H1 (cell line): ENCODE measurements around the gene PRCP. TPM values are rescaled to one million over a fixed set of nuclear protein-coding genes. Genes with fewer than 3 reads are reported as not detected.

ENCODE experiments used
- CTCF ChIA-PET: fragments of 300-600 bp; sonication (Branson Sonifier 250); formaldehyde crosslinking; loops from one replicate; lab custom pipeline; 2021; ENCODE audit not compliant: partially characterized antibody; lab: Charles Lee
- POLR2A ChIA-PET: fragments of 300-600 bp; sonication (Branson Sonifier 250); formaldehyde crosslinking; loops from one replicate; lab custom pipeline; 2021; ENCODE audit warnings: inconsistent platforms; ENCODE audit not compliant: partially characterized antibody; lab: Charles Lee
- DNase-seq, 2 experiments: peaks; one replicate each; pipeline versions ENCODE4 v3.0.0 to v3.0.0-alpha.2; 2010 to 2022; ENCODE audit warnings: low spot score in 2 of 2, low read depth in 1 of 2, mixed read lengths in 1 of 2
- FAIRE-seq: peaks from 2 replicates; lab custom pipeline; 2011; peaks lifted over from hg19 to GRCh38; lab: Jason Lieb, UNC
- H2AFZ ChIP-seq: 2 replicates; pipeline ENCODE4 v1.8.1; 2012; ENCODE audit warnings: low read length, inconsistent platforms
- H2AK5ac ChIP-seq: 2 replicates; pipeline ENCODE4 v1.6.1; 2013; ENCODE audit warnings: low read depth, low read length
- H2BK120ac ChIP-seq: replicated peaks from 2 replicates; pipeline ENCODE3; 2013; ENCODE audit warnings: low read depth, low read length, inconsistent platforms
- H2BK12ac ChIP-seq: 2 replicates; pipeline ENCODE4 v1.6.1; 2013; ENCODE audit warnings: low read depth, low read length
- H2BK15ac ChIP-seq: 2 replicates; pipeline ENCODE4 v1.6.1; 2013; ENCODE audit warnings: low read length
- H2BK20ac ChIP-seq: 2 replicates; pipeline ENCODE4 v1.6.1; 2013; ENCODE audit warnings: low read length
- H2BK5ac ChIP-seq: 2 replicates; pipeline ENCODE4 v1.6.1; 2013; ENCODE audit warnings: low read depth, low read length
- H3K14ac ChIP-seq: 2 replicates; pipeline ENCODE4 v1.6.1; 2013; ENCODE audit warnings: inconsistent platforms; ENCODE audit not compliant: insufficient read length
- H3K18ac ChIP-seq: 2 replicates; pipeline ENCODE4 v1.6.1; 2013; ENCODE audit warnings: low read length; ENCODE audit errors: extremely low read depth
- H3K23ac ChIP-seq: 2 replicates; pipeline ENCODE4 v1.6.1; 2013; ENCODE audit warnings: inconsistent platforms; ENCODE audit not compliant: insufficient read length
- H3K23me2 ChIP-seq: 2 replicates; pipeline ENCODE4 v1.6.1; 2013; ENCODE audit warnings: low read depth, low read length
- H3K27ac ChIP-seq: 2 replicates; pipeline ENCODE4 v1.6.1; 2011; ENCODE audit warnings: low read depth, low read length, inconsistent platforms
- H3K27me3 ChIP-seq, 4 experiments: replicated peaks in 1 of 4; 1 replicate in 1 of 4; 2 replicates in 3 of 4; pipeline versions ENCODE4 v1.6.1 to v1.8.1; 2011 to 2013; ENCODE audit warnings: low read length in 3 of 4, mild to moderate bottlenecking in 3 of 4, inconsistent platforms in 2 of 4, mixed read lengths in 2 of 4, moderate library complexity in 1 of 4; ENCODE audit not compliant: control insufficient read depth in 3 of 4, insufficient read depth in 3 of 4; ENCODE audit errors: extremely low read depth in 1 of 4
- H3K36me3 ChIP-seq, 4 experiments: 2 replicates each; pipeline versions ENCODE4 v1.6.1 to v1.8.1; 2011 to 2013; ENCODE audit warnings: mild to moderate bottlenecking in 4 of 4, low read length in 3 of 4, moderate library complexity in 2 of 4, control low read depth in 1 of 4, inconsistent platforms in 1 of 4; ENCODE audit not compliant: insufficient read depth in 4 of 4, control insufficient read depth in 2 of 4
- H3K4ac ChIP-seq: replicated peaks from 2 replicates; pipeline ENCODE3; 2013; ENCODE audit warnings: low read length, low read depth, mixed read lengths, inconsistent platforms; ENCODE audit not compliant: insufficient read length
- H3K4me1 ChIP-seq, 4 experiments: replicated peaks in 1 of 4; 1 replicate in 1 of 4; 2 replicates in 3 of 4; pipeline versions ENCODE4 v1.6.1 to v1.8.1; 2011 to 2013; ENCODE audit warnings: low read length in 3 of 4, inconsistent platforms in 2 of 4, mixed read lengths in 1 of 4; ENCODE audit not compliant: insufficient read depth in 4 of 4, control insufficient read depth in 3 of 4
- H3K4me2 ChIP-seq, 2 experiments: 2 replicates each; pipeline versions ENCODE4 v1.6.1 to v1.8.1; 2011 to 2013; ENCODE audit warnings: low read depth in 2 of 2, low read length in 2 of 2, control low read depth in 1 of 2, inconsistent platforms in 1 of 2, mild to moderate bottlenecking in 1 of 2; ENCODE audit not compliant: insufficient read depth in 1 of 2
- H3K4me3 ChIP-seq, 4 experiments: fragments of 200-600, 300-600 bp in 1 of 4; sonication (generic), shearing (Covaris generic), sonication (Bioruptor Twin) in 1 of 4; 2 replicates each; pipeline versions ENCODE4 v1.5.1 to v1.8.1; 2011 to 2016; ENCODE audit warnings: low read length in 4 of 4, low read depth in 3 of 4, control low read depth in 2 of 4, inconsistent platforms in 2 of 4, mild to moderate bottlenecking in 2 of 4, mixed read lengths in 1 of 4, moderate library complexity in 1 of 4; ENCODE audit not compliant: insufficient read depth in 2 of 4; ENCODE audit errors: extremely low read depth in 1 of 4
- H3K56ac ChIP-seq: replicated peaks from 2 replicates; pipeline ENCODE3; 2013; ENCODE audit warnings: low read depth, mild to moderate bottlenecking, mixed read lengths, low read length, inconsistent platforms; ENCODE audit not compliant: insufficient read length
- H3K79me1 ChIP-seq: 2 replicates; pipeline ENCODE4 v1.6.1; 2013; ENCODE audit warnings: low read depth, low read length, control low read depth
- H3K79me2 ChIP-seq, 2 experiments: 2 replicates each; pipeline versions ENCODE4 v1.6.1 to v1.8.1; 2012 to 2013; ENCODE audit warnings: low read length in 2 of 2, mild to moderate bottlenecking in 2 of 2, inconsistent platforms in 1 of 2; ENCODE audit not compliant: insufficient read depth in 2 of 2, control insufficient read depth in 1 of 2
- H3K9ac ChIP-seq, 4 experiments: replicated peaks in 1 of 4; 1 replicate in 1 of 4; 2 replicates in 3 of 4; pipeline versions ENCODE4 v1.6.1 to v1.8.1; 2011 to 2013; ENCODE audit warnings: low read depth in 3 of 4, low read length in 3 of 4, control low read depth in 2 of 4, mild to moderate bottlenecking in 2 of 4, moderate library complexity in 2 of 4, inconsistent platforms in 1 of 4; ENCODE audit errors: extremely low read depth in 1 of 4
- H3K9me3 ChIP-seq, 2 experiments: 2 replicates each; pipeline versions ENCODE4 v1.6.1 to v1.8.1; 2012 to 2013; ENCODE audit warnings: mild to moderate bottlenecking in 2 of 2, moderate library complexity in 2 of 2, control low read depth in 1 of 2, inconsistent platforms in 1 of 2, low read depth in 1 of 2, low read length in 1 of 2, mixed read lengths in 1 of 2; ENCODE audit not compliant: insufficient read depth in 2 of 2
- H4K20me1 ChIP-seq, 2 experiments: replicated peaks in 1 of 2; 2 replicates each; pipeline versions ENCODE3 to v1.8.1; 2011 to 2013; ENCODE audit warnings: inconsistent platforms in 2 of 2, low read length in 2 of 2, mild to moderate bottlenecking in 1 of 2; ENCODE audit not compliant: insufficient read depth in 2 of 2, control insufficient read depth in 1 of 2
- H4K5ac ChIP-seq: 2 replicates; pipeline ENCODE4 v1.6.1; 2013; ENCODE audit warnings: low read length, low read depth, mixed read lengths, inconsistent platforms; ENCODE audit not compliant: insufficient read length
- H4K8ac ChIP-seq: 2 replicates; pipeline ENCODE4 v1.8.0; 2013; ENCODE audit warnings: mild to moderate bottlenecking, moderate library complexity, low read length, inconsistent platforms; ENCODE audit not compliant: insufficient read depth; ENCODE audit errors: extremely low read depth
- H4K91ac ChIP-seq: replicated peaks from 2 replicates; pipeline ENCODE3; 2013; ENCODE audit warnings: low read length, mixed read lengths, inconsistent platforms; ENCODE audit not compliant: insufficient read length
- FOSL1 ChIP-seq: IDR thresholded peaks from 2 replicates; pipeline ENCODE4 v1.6.1; 2011; ENCODE audit warnings: mild to moderate bottlenecking, low read depth, low read length, moderate library complexity; ENCODE audit not compliant: insufficient read depth
- POU5F1 ChIP-seq: IDR thresholded peaks from 2 replicates; pipeline ENCODE4 v1.6.1; 2011; ENCODE audit warnings: low read depth, mild to moderate bottlenecking, low read length, moderate library complexity
- RBBP5 ChIP-seq: IDR thresholded peaks from 2 replicates; pipeline ENCODE4 v1.7.1; 2012; ENCODE audit warnings: low read depth, mild to moderate bottlenecking, inconsistent platforms, low read length, moderate library complexity, borderline replicate concordance
- SP4 ChIP-seq: IDR thresholded peaks from 2 replicates; pipeline ENCODE4 v1.6.1; 2012; ENCODE audit warnings: low read length, inconsistent platforms
- WGBS, 2 experiments: shearing (Covaris generic) in 1 of 2; methylation state at CpG; one replicate each; pipeline versions ENCODE4 v1.1.6 to v1.1.7; 2013 to 2015; ENCODE audit warnings: low lambda C conversion rate in 2 of 2, mixed read lengths in 2 of 2, inconsistent platforms in 1 of 2, low coverage in 1 of 2, missing lambda C conversion rate in 1 of 2; ENCODE audit not compliant: insufficient replicate concordance in 2 of 2, insufficient coverage in 1 of 2, insufficient read length in 1 of 2; ENCODE audit errors: extremely low coverage in 1 of 2, missing lambda C conversion rate in 1 of 2; 5-methylcytosine and 5-hydroxymethylcytosine counted together
- polyA plus RNA-seq, 7 experiments: library from polyadenylated mRNA; depleted of rRNA in 3 of 7; stranded (reverse) in 5 of 7; unstranded in 2 of 7; fragments of >200 nt in 5 of 7; fragments of 200-250 nt in 2 of 7; gene quantifications; 1 replicate in 5 of 7; 2 replicates in 1 of 7; 4 replicates in 1 of 7; pipeline versions ENCODE4 v1.2.1 to v1.2.3, GENCODE V29; 2011 to 2013; ENCODE audit warnings: missing spikeins in 2 of 7, mixed read lengths in 2 of 7
- total RNA-seq: library from RNA; stranded (reverse); fragmentation: NEBNext Ultra II Directional; extraction: Animal tissue kit (Norgen Biotek cat#: 25700); gene quantifications from 2 replicates; pipeline ENCODE4 v1.2.1, GENCODE V29; 2021

PRCP gene
- total and polyA plus RNA-seq, 2 of the 8 experiments (the other 6 are each of a cell fraction or from before 2014, with no cell fraction given): 63.8 to 84.4 TPM

DNA sequence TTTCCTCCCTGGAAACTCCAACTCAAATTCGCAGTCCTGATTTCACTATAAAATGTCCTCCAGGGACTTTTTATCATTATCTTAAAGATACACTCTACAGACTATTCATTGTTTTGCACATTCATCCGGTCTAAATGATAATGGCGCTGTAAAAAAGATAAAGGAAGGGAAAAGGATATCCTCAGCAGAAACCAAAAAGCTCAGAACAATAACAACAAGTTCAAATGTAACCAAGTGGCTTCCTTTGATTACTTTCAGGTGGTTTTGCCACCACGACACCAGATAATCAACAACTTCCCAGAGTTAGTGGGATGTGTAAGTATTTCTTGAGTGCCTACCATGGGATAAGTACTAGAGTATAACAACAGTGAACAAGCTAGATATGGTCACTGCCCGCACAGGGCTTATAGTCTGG, 26.3 kb downstream of the PRCP start:
- Histone ChIP-seq H3K4me1 (peaks cover 2 to 5% (median 3%) of the 10 kb centered on the region in 4 experiments; a peak in 3 of 7 replicates), H3K4me3 (no peak overlapping the region), H3K9me3 (peaks cover 4 to 7% of the 10 kb centered on the region in 2 experiments; a peak in 2 of 4 replicates), H3K4ac (no peak overlapping the region), H2BK120ac (no peak overlapping the region), H3K4me2 (no peak overlapping the region), H3K23me2 (no peaks in the 10 kb centered on the region), H3K18ac (no peak overlapping the region), H3K36me3 (no peaks in the 10 kb centered on the region), H2BK20ac (no peak overlapping the region), H3K79me1 (no peaks in the 10 kb centered on the region; the same call in 1 of the 2 replicates), H2BK12ac (no peak overlapping the region), H3K23ac (no peak overlapping the region), H3K79me2 (no peaks in the 10 kb centered on the region), H2AK5ac (no peak overlapping the region)
- FAIRE-seq: no peak
- CTCF ChIA-PET: interaction anchor here (0.8 to 1.5 kb wide), 2 partner anchors 11 to 21 kb away, joined by 3 to 5 read pairs; no protein-coding TSS in a partner anchor
- no peak for DNase-seq
- TF ChIP-seq RBBP5 (no peak), FOSL1 (no peak), POU5F1 (no peak), SP4 (no peak)
- TF ChIP-seq, all 59 proteins: peak for 0
- no peak overlapping the region for H3K27ac ChIP-seq
- H4K91ac ChIP-seq: no peak overlapping the region
- no peak overlapping the region for H4K8ac ChIP-seq
- no peak overlapping the region for H3K14ac ChIP-seq
- no peak overlapping the region for H3K9ac ChIP-seq
- no peak overlapping the region for H3K56ac ChIP-seq
- H2BK15ac ChIP-seq: no peak overlapping the region
- no peak overlapping the region for H2BK5ac ChIP-seq
- H3K27me3 ChIP-seq: no peaks in the 10 kb centered on the region
- POLR2A ChIA-PET: interaction anchor here (1.2 kb wide), 1 partner anchor 26 kb away, joined by 3 read pairs; the partner anchor contains the start of gene PRCP
- H2AFZ ChIP-seq: no peak overlapping the region
- H4K5ac ChIP-seq: no peak overlapping the region
- H4K20me1 ChIP-seq: no peaks in the 10 kb centered on the region
- WGBS, 2 experiments: 92% methylated on average over 5 of the region's 5 CpGs; no CpG with 5 or more reads in 1 of the 2 experiments
